ENCODE results near the gene P2RY1.
"Not testable (repeated sequence)": the region's sequence is repeated elsewhere in the genome, so short reads cannot be mapped to it uniquely, and the experiment has no call there.

Gene P2RY1

GRCh38 chr3:152841131-152841530 lies 6.2 kb downstream of the P2RY1 start:
- no peak for DNase-seq

GRCh38 chr3:152842413-152842812 lies 7.5 kb downstream of the P2RY1 start:
- no peak for DNase-seq

- DNase-seq: no peak
Measured at GRCh38 chr3:152843955-152844354, 9.0 kb downstream of the P2RY1 start.

- DNase-seq: not testable (repeated sequence)
Measured at GRCh38 chr3:152846572-152847202, 11.8 kb downstream of the P2RY1 start.

- not testable (repeated sequence) for DNase-seq
Measured at GRCh38 chr3:152847599-152847998, 12.7 kb downstream of the P2RY1 start.

GRCh38 chr3:152849996-152850578 lies 15.2 kb downstream of the P2RY1 start:
- DNase-seq: no peak

- DNase-seq: no peak
Measured at GRCh38 chr3:152853196-152853595, 18.3 kb downstream of the P2RY1 start.

- DNase-seq: no peak
Measured at GRCh38 chr3:152857082-152857481, 22.2 kb downstream of the P2RY1 start.

- no peak for DNase-seq
Measured at GRCh38 chr3:152858170-152858800, 23.4 kb downstream of the P2RY1 start.

- DNase-seq: no peak
Measured at GRCh38 chr3:152860736-152861135, 25.8 kb downstream of the P2RY1 start.

- DNase-seq: no peak
Measured at GRCh38 chr3:152865668-152866245, 30.8 kb downstream of the P2RY1 start.

- no peak for DNase-seq
Measured at GRCh38 chr3:152870027-152870426, 35.1 kb downstream of the P2RY1 start.

- DNase-seq: not testable (repeated sequence)
Measured at GRCh38 chr3:152873314-152873713, 38.4 kb downstream of the P2RY1 start.

- DNase-seq: no peak
Measured at GRCh38 chr3:152874896-152875749, 40.2 kb downstream of the P2RY1 start.

- DNase-seq: no peak
Measured at GRCh38 chr3:152879130-152879789, 44.3 kb downstream of the P2RY1 start.

GRCh38 chr3:152879790-152880174 lies 44.9 kb downstream of the P2RY1 start:
- no peak for DNase-seq

GRCh38 chr3:152885076-152885475 lies 50.1 kb downstream of the P2RY1 start:
- DNase-seq: no peak

Measured in stimulated activated CD4-positive, alpha-beta T cell treated with anti-CD3 and anti-CD28 coated beads, Interleukin-4, amount 100 ng/mL, for 24 hours (primary cell).